Central memory CD8-positive, alpha-beta T cell (primary cell): ENCODE measurements around the gene LAMA3.
"Not testable (repeated sequence)": the region's sequence is repeated elsewhere in the genome, so short reads cannot be mapped to it uniquely, and the experiment has no call there.

ENCODE experiments used
- ATAC-seq: fragments of 150-1000 bp; cut with Tn5 transposase; replicated peaks from 2 replicates; pipeline ENCODE4 v1.10.0; 2022; ENCODE audit warnings: mild to moderate bottlenecking, moderate FRiP score, moderate number of reproducible peaks; ENCODE audit not compliant: poor library complexity, severe bottlenecking; ENCODE audit errors: extremely low read depth
- DNase-seq, 2 donors: peaks; one replicate each; pipeline ENCODE4 v3.0.0; 2021; ENCODE audit warnings: low spot score in 2 of 2
- H3K27ac Mint-ChIP-seq: one replicate; pipeline ENCODE4 v1.8.0; 2022; ENCODE audit warnings: low read depth, mild to moderate bottlenecking, moderate library complexity, mixed read lengths
- H3K27me3 Mint-ChIP-seq: one replicate; pipeline ENCODE4 v1.8.0; 2022; ENCODE audit warnings: mixed read lengths
- H3K36me3 Mint-ChIP-seq: one replicate; pipeline ENCODE4 v1.8.0; 2022; ENCODE audit warnings: mild to moderate bottlenecking, moderate library complexity, mixed read lengths; ENCODE audit not compliant: insufficient read depth
- H3K4me1 Mint-ChIP-seq: one replicate; pipeline ENCODE4 v1.8.0; 2022; ENCODE audit warnings: mixed read lengths
- H3K4me3 Mint-ChIP-seq: one replicate; pipeline ENCODE4 v1.8.0; 2022; ENCODE audit warnings: mild to moderate bottlenecking, moderate library complexity, mixed read lengths
- H3K9me3 Mint-ChIP-seq: one replicate; pipeline ENCODE4 v1.8.0; 2022; ENCODE audit warnings: mixed read lengths

The LAMA3 gene

GRCh38 chr18:23730857-23731256 is 41.6 kb downstream of the LAMA3 start:
- DNase-seq (no peak), ATAC-seq (no peak)
- no peaks in the 10 kb centered on the region for H3K9me3 Mint-ChIP-seq
- no peak overlapping the region for H3K27ac Mint-ChIP-seq
- H3K4me3 Mint-ChIP-seq, result no peak overlapping the region
- no peaks in the 10 kb centered on the region for H3K36me3 Mint-ChIP-seq
- peaks cover 21% of the 10 kb centered on the region for H3K27me3 Mint-ChIP-seq
- H3K4me1 Mint-ChIP-seq, result no peaks in the 10 kb centered on the region

GRCh38 chr18:23731861-23732260 is 42.6 kb downstream of the LAMA3 start:
- H3K36me3 Mint-ChIP-seq, result no peaks in the 10 kb centered on the region
- ATAC-seq (no peak), DNase-seq (no peak)
- no peak overlapping the region for H3K27ac Mint-ChIP-seq
- H3K4me1 Mint-ChIP-seq, result no peaks in the 10 kb centered on the region
- no peaks in the 10 kb centered on the region for H3K9me3 Mint-ChIP-seq
- H3K4me3 Mint-ChIP-seq, result no peak overlapping the region
- H3K27me3 Mint-ChIP-seq, result peaks cover 25% of the 10 kb centered on the region

GRCh38 chr18:23732439-23732838 is 43.2 kb downstream of the LAMA3 start:
- H3K9me3 Mint-ChIP-seq, result no peaks in the 10 kb centered on the region
- ATAC-seq (no peak), DNase-seq (no peak)
- no peaks in the 10 kb centered on the region for H3K4me1 Mint-ChIP-seq
- H3K36me3 Mint-ChIP-seq, result no peaks in the 10 kb centered on the region
- H3K27ac Mint-ChIP-seq, result no peak overlapping the region
- H3K4me3 Mint-ChIP-seq, result no peak overlapping the region
- H3K27me3 Mint-ChIP-seq, result peaks cover 31% of the 10 kb centered on the region

GRCh38 chr18:23733265-23733664 is 44.0 kb downstream of the LAMA3 start:
- not testable (repeated sequence) for ATAC-seq, H3K4me1 Mint-ChIP-seq, H3K4me3 Mint-ChIP-seq, DNase-seq, H3K36me3 Mint-ChIP-seq, H3K9me3 Mint-ChIP-seq, H3K27ac Mint-ChIP-seq
- H3K27me3 Mint-ChIP-seq, result peaks cover 39% of the 10 kb centered on the region

GRCh38 chr18:23733895-23734294 is 44.6 kb downstream of the LAMA3 start:
- no peak for ATAC-seq

GRCh38 chr18:23735021-23735464 is 45.8 kb downstream of the LAMA3 start:
- Mint-ChIP-seq H3K27ac (no peak overlapping the region), H3K36me3 (no peaks in the 10 kb centered on the region), H3K4me3 (no peak overlapping the region), H3K4me1 (peaks cover 9% of the 10 kb centered on the region), H3K27me3 (peaks cover 46% of the 10 kb centered on the region), H3K9me3 (no peaks in the 10 kb centered on the region)
- DNase-seq (no peak), ATAC-seq (no peak)

More at GRCh38 chr18:23733895-23734294, 44.6 kb downstream of the LAMA3 start:
- H3K27ac Mint-ChIP-seq, result no peak overlapping the region
- H3K4me3 Mint-ChIP-seq, result no peak overlapping the region
- H3K36me3 Mint-ChIP-seq, result no peaks in the 10 kb centered on the region
- no peaks in the 10 kb centered on the region for H3K9me3 Mint-ChIP-seq
- H3K4me1 Mint-ChIP-seq, result peaks cover 9% of the 10 kb centered on the region
- H3K27me3 Mint-ChIP-seq, result peaks cover 45% of the 10 kb centered on the region
- DNase-seq, result no peak

GRCh38 chr18:23737578-23737977 is 48.3 kb downstream of the LAMA3 start:
- Mint-ChIP-seq H3K4me3 (no peak overlapping the region), H3K4me1 (peaks cover 9% of the 10 kb centered on the region), H3K27ac (no peak overlapping the region), H3K27me3 (peaks cover 50% of the 10 kb centered on the region), H3K36me3 (no peaks in the 10 kb centered on the region), H3K9me3 (no peaks in the 10 kb centered on the region)
- ATAC-seq (no peak), DNase-seq (no peak)

- H3K27ac Mint-ChIP-seq, result no peak overlapping the region
- peaks cover 9% of the 10 kb centered on the region for H3K4me1 Mint-ChIP-seq
- no peak overlapping the region for H3K4me3 Mint-ChIP-seq
- DNase-seq (no peak), ATAC-seq (no peak)
- peaks cover 56% of the 10 kb centered on the region for H3K27me3 Mint-ChIP-seq
- H3K9me3 Mint-ChIP-seq, result no peaks in the 10 kb centered on the region
- no peaks in the 10 kb centered on the region for H3K36me3 Mint-ChIP-seq
Observed at GRCh38 chr18:23738151-23738550, 48.9 kb downstream of the LAMA3 start.

GRCh38 chr18:23738575-23738974 is 49.3 kb downstream of the LAMA3 start:
- Mint-ChIP-seq H3K4me1 (peaks cover 9% of the 10 kb centered on the region), H3K36me3 (no peaks in the 10 kb centered on the region), H3K9me3 (no peaks in the 10 kb centered on the region), H3K27me3 (peaks cover 60% of the 10 kb centered on the region), H3K4me3 (no peak overlapping the region), H3K27ac (no peak overlapping the region)
- DNase-seq (no peak), ATAC-seq (no peak)

GRCh38 chr18:23740105-23740830 is 51.0 kb downstream of the LAMA3 start:
- Mint-ChIP-seq H3K9me3 (no peaks in the 10 kb centered on the region), H3K27ac (no peak overlapping the region), H3K4me3 (no peak overlapping the region), H3K36me3 (no peaks in the 10 kb centered on the region), H3K27me3 (peaks cover 70% of the 10 kb centered on the region), H3K4me1 (peaks cover 9% of the 10 kb centered on the region)
- ATAC-seq (no peak), DNase-seq (no peak)

- not testable (repeated sequence) for H3K4me3 Mint-ChIP-seq, ATAC-seq, H3K36me3 Mint-ChIP-seq, H3K4me1 Mint-ChIP-seq, DNase-seq, H3K27ac Mint-ChIP-seq, H3K9me3 Mint-ChIP-seq
- H3K27me3 Mint-ChIP-seq, result peaks cover 67% of the 10 kb centered on the region
Observed at GRCh38 chr18:23741967-23742366, 52.7 kb downstream of the LAMA3 start.

GRCh38 chr18:23743733-23744333 is 54.6 kb downstream of the LAMA3 start:
- Mint-ChIP-seq H3K36me3 (no peaks in the 10 kb centered on the region), H3K4me1 (no peaks in the 10 kb centered on the region), H3K27ac (no peak overlapping the region), H3K9me3 (no peaks in the 10 kb centered on the region), H3K27me3 (peaks cover 59% of the 10 kb centered on the region), H3K4me3 (no peak overlapping the region)
- no peak for ATAC-seq
- DNase-seq, result no peak

- no peaks in the 10 kb centered on the region for H3K4me1 Mint-ChIP-seq
- no peak overlapping the region for H3K27ac Mint-ChIP-seq
- DNase-seq, result no peak
- peaks cover 6% of the 10 kb centered on the region for H3K9me3 Mint-ChIP-seq
- H3K27me3 Mint-ChIP-seq, result peaks cover 63% of the 10 kb centered on the region
- no peak for ATAC-seq
- H3K4me3 Mint-ChIP-seq, result no peak overlapping the region
- no peaks in the 10 kb centered on the region for H3K36me3 Mint-ChIP-seq
Observed at GRCh38 chr18:23745366-23745765, 56.1 kb downstream of the LAMA3 start.
